HepG2 (cell line): ENCODE data around the gene CCND1. TPM values are rescaled to one million over a fixed set of nuclear protein-coding genes. Genes with fewer than 3 reads are reported as not detected.

Source experiments
- BRCA1 ChIP-seq: sonication (generic); formaldehyde crosslinking; IDR thresholded peaks from 2 replicates; pipeline ENCODE4 v1.4.0; 2020; ENCODE audit warnings: missing genetic modification reagents
- CHD2 ChIP-seq: IDR thresholded peaks from 2 replicates; pipeline ENCODE4 v1.6.1; 2011; ENCODE audit warnings: low read depth, low read length, improper control_type of control experiment
- MAFG ChIP-seq: sonication (generic); formaldehyde crosslinking; IDR thresholded peaks from 2 replicates; pipeline ENCODE4 v1.5.1; 2020; ENCODE audit warnings: mild to moderate bottlenecking, missing genetic modification reagents
- RARG ChIP-seq: sonication (generic); formaldehyde crosslinking; IDR thresholded peaks from 2 replicates; pipeline ENCODE4 v1.4.0; 2020; ENCODE audit warnings: low read depth, mild to moderate bottlenecking, missing genetic modification reagents
- SYNCRIP ChIP-seq: fragments of 200-400 bp; formaldehyde crosslinking; IDR thresholded peaks from 2 replicates; pipeline ENCODE4 v1.6.1; 2018; ENCODE audit warnings: mild to moderate bottlenecking, low read depth, low read length; ENCODE audit not compliant: insufficient read depth
- TBX2 ChIP-seq: sonication (generic); formaldehyde crosslinking; IDR thresholded peaks from 2 replicates; pipeline ENCODE4 v1.5.0; 2020; ENCODE audit warnings: missing genetic modification reagents, mild to moderate bottlenecking, borderline replicate concordance
- TEF ChIP-seq: sonication (generic); formaldehyde crosslinking; IDR thresholded peaks from 2 replicates; pipeline ENCODE4 v1.5.0; 2020; ENCODE audit warnings: missing genetic modification reagents
- ZBTB10 ChIP-seq: sonication (generic); formaldehyde crosslinking; IDR thresholded peaks from 2 replicates; pipeline ENCODE4 v1.4.0; 2020; ENCODE audit warnings: missing genetic modification reagents, borderline replicate concordance
- ZC3H13 ChIP-seq: sonication (generic); formaldehyde crosslinking; IDR thresholded peaks from 2 replicates; pipeline ENCODE4 v1.8.1; 2023; ENCODE audit warnings: mild to moderate bottlenecking, missing genetic modification reagents, moderate library complexity
- ZFP90 ChIP-seq: sonication (generic); formaldehyde crosslinking; IDR thresholded peaks from 2 replicates; pipeline ENCODE4 v1.8.0; 2022; ENCODE audit warnings: missing genetic modification reagents, mild to moderate bottlenecking, inconsistent platforms, borderline replicate concordance
- ZFY ChIP-seq: sonication (generic); formaldehyde crosslinking; IDR thresholded peaks from 2 replicates; pipeline ENCODE4 v1.4.0; 2020; ENCODE audit warnings: missing genetic modification reagents
- ZKSCAN5 ChIP-seq: sonication (generic); formaldehyde crosslinking; IDR thresholded peaks from 2 replicates; pipeline ENCODE4 v1.5.1; 2020; ENCODE audit warnings: mild to moderate bottlenecking, missing genetic modification reagents
- ZNF569 ChIP-seq: sonication (generic); formaldehyde crosslinking; IDR thresholded peaks from 2 replicates; pipeline ENCODE4 v1.5.0; 2020; ENCODE audit warnings: mild to moderate bottlenecking, missing genetic modification reagents, moderate library complexity, borderline replicate concordance
- ZNF747 ChIP-seq: sonication (generic); formaldehyde crosslinking; IDR thresholded peaks from 2 replicates; pipeline ENCODE4 v1.8.1; 2023; ENCODE audit warnings: missing genetic modification reagents, mild to moderate bottlenecking, borderline replicate concordance
- ZNF83 ChIP-seq: sonication (generic); formaldehyde crosslinking; IDR thresholded peaks from 2 replicates; pipeline ENCODE4 v1.4.0; 2020; ENCODE audit warnings: missing genetic modification reagents, mild to moderate bottlenecking, borderline replicate concordance
- ZNF850 ChIP-seq: sonication (generic); formaldehyde crosslinking; conservative IDR thresholded peaks from 2 replicates; pipeline ENCODE4 v1.9.0; 2021; ENCODE audit warnings: mild to moderate bottlenecking, missing genetic modification reagents
- ZNF879 ChIP-seq: sonication (generic); formaldehyde crosslinking; IDR thresholded peaks from 2 replicates; pipeline ENCODE4 v1.8.1; 2023; ENCODE audit warnings: missing genetic modification reagents
- ZNF883 ChIP-seq: sonication (generic); formaldehyde crosslinking; IDR thresholded peaks from 2 replicates; pipeline ENCODE4 v1.5.1; 2020; ENCODE audit warnings: mild to moderate bottlenecking, missing genetic modification reagents; ENCODE audit errors: not compliant biosample characterization
- polyA plus RNA-seq, 8 experiments: library from polyadenylated mRNA; depleted of rRNA in 3 of 8; stranded (reverse) in 7 of 8; unstranded in 1 of 8; fragments of >200 nt; fragmentation: Illumina TruSeq in 4 of 8; extraction: Trizol in 4 of 8; gene quantifications; 2 replicates each; pipeline versions ENCODE4 v1.2.1 to v1.2.3, GENCODE V29; 2011 to 2016; ENCODE audit warnings: low read depth in 4 of 8, missing spikeins in 1 of 8, mixed read lengths in 1 of 8; ENCODE audit not compliant: insufficient read depth in 1 of 8
- total RNA-seq, 5 experiments: library from RNA; depleted of rRNA; stranded (reverse); fragments of >200 nt; fragmentation: Illumina TruSeq; extraction: Trizol; gene quantifications; 2 replicates each; pipeline ENCODE4 v1.2.3, GENCODE V29; 2016; ENCODE audit warnings: low read depth in 1 of 5
- TF ChIP-seq, protein P1 (sequence below): sonication (generic); formaldehyde crosslinking; IDR thresholded peaks from 2 replicates; pipeline ENCODE4 v1.4.0; 2020; ENCODE audit warnings: missing genetic modification reagents
- TF ChIP-seq, protein P2 (sequence below): sonication (generic); formaldehyde crosslinking; IDR thresholded peaks from 2 replicates; pipeline ENCODE4 v1.4.0; 2020; ENCODE audit warnings: missing genetic modification reagents; ENCODE audit errors: not compliant biosample characterization

The CCND1 gene
- total and polyA plus RNA-seq, 2 of the 13 experiments (the other 11 are each of a cell fraction or from before 2014, with no cell fraction given): 107 to 136 TPM

DNA sequence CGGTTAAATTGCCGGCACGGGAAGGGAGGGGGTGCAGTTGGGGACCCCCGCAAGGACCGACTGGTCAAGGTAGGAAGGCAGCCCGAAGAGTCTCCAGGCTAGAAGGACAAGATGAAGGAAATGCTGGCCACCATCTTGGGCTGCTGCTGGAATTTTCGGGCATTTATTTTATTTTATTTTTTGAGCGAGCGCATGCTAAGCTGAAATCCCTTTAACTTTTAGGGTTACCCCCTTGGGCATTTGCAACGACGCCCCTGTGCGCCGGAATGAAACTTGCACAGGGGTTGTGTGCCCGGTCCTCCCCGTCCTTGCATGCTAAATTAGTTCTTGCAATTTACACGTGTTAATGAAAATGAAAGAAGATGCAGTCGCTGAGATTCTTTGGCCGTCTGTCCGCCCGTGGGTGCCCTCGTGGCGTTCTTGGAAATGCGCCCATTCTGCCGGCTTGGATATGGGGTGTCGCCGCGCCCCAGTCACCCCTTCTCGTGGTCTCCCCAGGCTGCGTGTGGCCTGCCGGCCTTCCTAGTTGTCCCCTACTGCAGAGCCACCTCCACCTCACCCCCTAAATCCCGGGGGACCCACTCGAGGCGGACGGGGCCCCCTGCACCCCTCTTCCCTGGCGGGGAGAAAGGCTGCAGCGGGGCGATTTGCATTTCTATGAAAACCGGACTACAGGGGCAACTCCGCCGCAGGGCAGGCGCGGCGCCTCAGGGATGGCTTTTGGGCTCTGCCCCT is 529 bp upstream of the CCND1 start (continued):
- TF ChIP-seq TEF (CRISPR knock-in tag): no peak
- no peak for TF ChIP-seq ZNF83 (CRISPR knock-in tag)
- peak; percentile 61 for TF ChIP-seq ZFY (CRISPR knock-in tag)
- TF ChIP-seq ZBTB10 (CRISPR knock-in tag): peak; percentile 92
- 0 out of 2 replicates have a peak, but pooled peaks have one; percentile 4 for TF ChIP-seq ZKSCAN5 (CRISPR knock-in tag)
- TF ChIP-seq TBX2 (CRISPR knock-in tag): peak; percentile 5; the same call in 1 of the 2 replicates
- no peak for TF ChIP-seq MAFG
- TF ChIP-seq RARG (CRISPR knock-in tag): no peak
- no peak for TF ChIP-seq ZNF879 (CRISPR knock-in tag)
- peak; percentile 17 for TF ChIP-seq ZNF883 (CRISPR knock-in tag)
- TF ChIP-seq, protein P1, sequence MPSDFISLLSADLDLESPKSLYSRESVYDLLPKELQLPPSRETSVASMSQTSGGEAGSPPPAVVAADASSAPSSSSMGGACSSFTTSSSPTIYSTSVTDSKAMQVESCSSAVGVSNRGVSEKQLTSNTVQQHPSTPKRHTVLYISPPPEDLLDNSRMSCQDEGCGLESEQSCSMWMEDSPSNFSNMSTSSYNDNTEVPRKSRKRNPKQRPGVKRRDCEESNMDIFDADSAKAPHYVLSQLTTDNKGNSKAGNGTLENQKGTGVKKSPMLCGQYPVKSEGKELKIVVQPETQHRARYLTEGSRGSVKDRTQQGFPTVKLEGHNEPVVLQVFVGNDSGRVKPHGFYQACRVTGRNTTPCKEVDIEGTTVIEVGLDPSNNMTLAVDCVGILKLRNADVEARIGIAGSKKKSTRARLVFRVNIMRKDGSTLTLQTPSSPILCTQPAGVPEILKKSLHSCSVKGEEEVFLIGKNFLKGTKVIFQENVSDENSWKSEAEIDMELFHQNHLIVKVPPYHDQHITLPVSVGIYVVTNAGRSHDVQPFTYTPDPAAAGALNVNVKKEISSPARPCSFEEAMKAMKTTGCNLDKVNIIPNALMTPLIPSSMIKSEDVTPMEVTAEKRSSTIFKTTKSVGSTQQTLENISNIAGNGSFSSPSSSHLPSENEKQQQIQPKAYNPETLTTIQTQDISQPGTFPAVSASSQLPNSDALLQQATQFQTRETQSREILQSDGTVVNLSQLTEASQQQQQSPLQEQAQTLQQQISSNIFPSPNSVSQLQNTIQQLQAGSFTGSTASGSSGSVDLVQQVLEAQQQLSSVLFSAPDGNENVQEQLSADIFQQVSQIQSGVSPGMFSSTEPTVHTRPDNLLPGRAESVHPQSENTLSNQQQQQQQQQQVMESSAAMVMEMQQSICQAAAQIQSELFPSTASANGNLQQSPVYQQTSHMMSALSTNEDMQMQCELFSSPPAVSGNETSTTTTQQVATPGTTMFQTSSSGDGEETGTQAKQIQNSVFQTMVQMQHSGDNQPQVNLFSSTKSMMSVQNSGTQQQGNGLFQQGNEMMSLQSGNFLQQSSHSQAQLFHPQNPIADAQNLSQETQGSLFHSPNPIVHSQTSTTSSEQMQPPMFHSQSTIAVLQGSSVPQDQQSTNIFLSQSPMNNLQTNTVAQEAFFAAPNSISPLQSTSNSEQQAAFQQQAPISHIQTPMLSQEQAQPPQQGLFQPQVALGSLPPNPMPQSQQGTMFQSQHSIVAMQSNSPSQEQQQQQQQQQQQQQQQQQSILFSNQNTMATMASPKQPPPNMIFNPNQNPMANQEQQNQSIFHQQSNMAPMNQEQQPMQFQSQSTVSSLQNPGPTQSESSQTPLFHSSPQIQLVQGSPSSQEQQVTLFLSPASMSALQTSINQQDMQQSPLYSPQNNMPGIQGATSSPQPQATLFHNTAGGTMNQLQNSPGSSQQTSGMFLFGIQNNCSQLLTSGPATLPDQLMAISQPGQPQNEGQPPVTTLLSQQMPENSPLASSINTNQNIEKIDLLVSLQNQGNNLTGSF (CRISPR knock-in tag): no peak
- TF ChIP-seq CHD2: no peak
- peak; percentile 2; the same call in 1 of the 2 replicates for TF ChIP-seq ZC3H13
- no peak; the same call in 1 of the 2 replicates for TF ChIP-seq BRCA1 (CRISPR knock-in tag)
- TF ChIP-seq ZNF850 (CRISPR knock-in tag): no peak
- TF ChIP-seq SYNCRIP: no peak
- TF ChIP-seq, protein P2, sequence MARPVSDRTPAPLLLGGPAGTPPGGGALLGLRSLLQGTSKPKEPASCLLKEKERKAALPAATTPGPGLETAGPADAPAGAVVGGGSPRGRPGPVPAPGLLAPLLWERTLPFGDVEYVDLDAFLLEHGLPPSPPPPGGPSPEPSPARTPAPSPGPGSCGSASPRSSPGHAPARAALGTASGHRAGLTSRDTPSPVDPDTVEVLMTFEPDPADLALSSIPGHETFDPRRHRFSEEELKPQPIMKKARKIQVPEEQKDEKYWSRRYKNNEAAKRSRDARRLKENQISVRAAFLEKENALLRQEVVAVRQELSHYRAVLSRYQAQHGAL (CRISPR knock-in tag): no peak
- TF ChIP-seq ZNF747 (CRISPR knock-in tag): 0 out of 2 replicates have a peak, but pooled peaks have one; percentile 0
- TF ChIP-seq ZFP90 (CRISPR knock-in tag): 0 out of 2 replicates have a peak, but pooled peaks have one; percentile 19
- TF ChIP-seq ZNF569: no peak
